SIG-M5 treated with dmso at 0.1 percent for 504 hours (cell line): ENCODE measurements around the gene LCN2.

Experiments used
- DNase-seq: peaks from one replicate; lab custom pipeline; 2025; ENCODE audit not compliant: unreplicated experiment; lab: John Stamatoyannopoulos, UW

The LCN2 gene

GRCh38 chr9:128192601-128193371, 43.5 kb downstream of the LCN2 start:
- DNase-seq = peak; percentile 61

GRCh38 chr9:128193469-128194096, 44.3 kb downstream of the LCN2 start:
- DNase-seq = no peak

GRCh38 chr9:128201441-128202369, 52.5 kb downstream of the LCN2 start:
- no peak for DNase-seq

GRCh38 chr9:128202648-128203023, 53.4 kb downstream of the LCN2 start:
- no peak for DNase-seq
